CD4-positive, alpha-beta memory T cell (primary cell): Measurements from ENCODE around the gene ULBP3. TPM values are rescaled to one million over a fixed set of nuclear protein-coding genes. Genes with fewer than 3 reads are reported as not detected.

Source experiments
- CTCF ChIA-PET: fragments of 350-600 bp; sonication (Branson Sonifier 250); formaldehyde crosslinking; loops from one replicate; lab custom pipeline; 2021; ENCODE audit warnings: inconsistent platforms; ENCODE audit not compliant: partially characterized antibody; lab: Charles Lee
- POLR2A ChIA-PET: fragments of 350-600 bp; sonication (Branson Sonifier 250); formaldehyde crosslinking; loops from one replicate; lab custom pipeline; 2021; ENCODE audit not compliant: partially characterized antibody; lab: Charles Lee
- DNase-seq, 5 donors: peaks; one replicate each; pipeline versions ENCODE4 v3.0.0 to v3.0.0-alpha.2; 2020 to 2022; ENCODE audit warnings: mixed read lengths in 1 of 5
- H3K27ac ChIP-seq: one replicate; pipeline ENCODE4 v1.7.0; 2013; ENCODE audit warnings: low read depth, low read length
- H3K27me3 ChIP-seq: 2 replicates; pipeline ENCODE4 v1.7.0; 2013; ENCODE audit warnings: mild to moderate bottlenecking, low read length, moderate library complexity; ENCODE audit not compliant: insufficient read depth
- H3K36me3 ChIP-seq: 2 replicates; pipeline ENCODE4 v1.7.0; 2013; ENCODE audit warnings: mild to moderate bottlenecking, low read length, moderate library complexity; ENCODE audit not compliant: insufficient read depth
- H3K4me1 ChIP-seq: 2 replicates; pipeline ENCODE4 v1.7.0; 2013; ENCODE audit warnings: mild to moderate bottlenecking, low read length, moderate library complexity; ENCODE audit not compliant: insufficient read depth
- H3K4me3 ChIP-seq, 2 donors: one replicate each; pipeline ENCODE4 v1.7.0; 2013; ENCODE audit warnings: low read length in 2 of 2, mild to moderate bottlenecking in 1 of 2
- H3K9me3 ChIP-seq, 2 donors: one replicate each; pipeline ENCODE4 v1.7.0; 2013; ENCODE audit warnings: low read length in 2 of 2, control low read depth in 1 of 2; ENCODE audit not compliant: control insufficient read depth in 1 of 2
- H3K27ac Mint-ChIP-seq, 7 donors: one replicate each; pipeline ENCODE4 v1.8.0; 2020 to 2021; ENCODE audit warnings: mixed read lengths in 7 of 7, mild to moderate bottlenecking in 6 of 7, inconsistent platforms in 3 of 7, moderate library complexity in 3 of 7
- H3K27me3 Mint-ChIP-seq, 2 donors: one replicate each; pipeline ENCODE4 v1.8.0; 2020 to 2021; ENCODE audit warnings: mixed read lengths in 2 of 2
- H3K36me3 Mint-ChIP-seq, 2 donors: one replicate each; pipeline ENCODE4 v1.8.0; 2020 to 2021; ENCODE audit warnings: mixed read lengths in 2 of 2, inconsistent platforms in 1 of 2, mild to moderate bottlenecking in 1 of 2
- H3K4me1 Mint-ChIP-seq, 4 donors: one replicate each; pipeline ENCODE4 v1.8.0; 2020 to 2021; ENCODE audit warnings: mixed read lengths in 4 of 4, mild to moderate bottlenecking in 1 of 4
- H3K4me3 Mint-ChIP-seq, 8 donors: one replicate each; pipeline ENCODE4 v1.8.0; 2020 to 2021; ENCODE audit warnings: mixed read lengths in 8 of 8, mild to moderate bottlenecking in 7 of 8, moderate library complexity in 6 of 8, inconsistent platforms in 3 of 8
- H3K9me3 Mint-ChIP-seq, 8 donors: one replicate each; pipeline ENCODE4 v1.8.0; 2020 to 2021; ENCODE audit warnings: mixed read lengths in 8 of 8, mild to moderate bottlenecking in 5 of 8, inconsistent platforms in 3 of 8, moderate library complexity in 1 of 8
- intact Hi-C: fragments of 100-400 bp; cut with micrococcal nuclease; formaldehyde crosslinking; loops from one replicate; pipeline ENCODE4 v1.15.1; 2023
- polyA plus RNA-seq, 2 donors: library from polyadenylated mRNA; unstranded; fragments of 300-500 nt; fragmentation: Illumina TruSeq; gene quantifications; one replicate each; pipeline ENCODE4 v1.2.3, GENCODE V29; 2021
- total RNA-seq, 2 experiments: library from RNA; stranded (reverse); gene quantifications; one replicate each; pipeline ENCODE4 v1.2.3, GENCODE V29; 2021

Gene ULBP3
- total and polyA plus RNA-seq, 4 experiments from 2014 or later, result 0.42 to 0.96 (median 0.48) TPM; not detected in 1

DNA sequence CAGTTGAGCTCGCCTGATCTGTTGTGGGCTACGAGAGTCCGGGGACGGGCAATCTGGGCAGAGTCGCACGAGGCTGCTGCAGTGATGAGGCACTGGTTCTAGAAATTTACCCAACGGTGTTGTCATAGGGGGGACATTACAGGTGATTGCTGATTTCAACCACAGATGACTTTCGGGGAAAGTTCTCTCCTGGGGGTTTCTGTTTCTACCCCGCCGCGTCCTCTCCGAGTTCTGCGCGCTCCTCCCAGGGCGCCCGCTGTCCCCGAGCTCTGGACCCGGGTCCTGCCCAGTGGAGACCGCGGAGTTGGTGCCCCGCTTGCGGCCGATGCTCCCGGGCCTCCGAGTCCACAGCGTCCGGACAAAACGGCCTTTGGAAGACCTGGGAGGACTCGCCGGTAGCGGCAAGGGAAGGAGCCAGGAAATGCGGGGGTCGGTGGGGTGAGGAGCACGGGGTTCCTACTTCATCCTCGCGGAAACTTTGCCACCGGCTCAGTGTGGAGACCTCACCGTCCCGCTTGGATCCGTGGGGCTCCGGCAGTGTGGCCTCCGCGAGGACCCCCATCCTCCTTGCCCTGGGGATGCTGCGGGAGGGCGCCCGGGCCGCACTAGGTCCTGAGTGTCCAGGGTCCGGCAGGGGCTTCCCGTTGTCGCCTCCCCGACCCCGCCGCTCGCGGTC lies 31.3 kb downstream of the ULBP3 start:
- DNase-seq, result no peak
- Histone ChIP-seq H3K36me3 (no peaks in the 10 kb centered on the region), H3K4me3 (peak overlapping the region in 1 of 2 donors; percentile 17), H3K4me1 (peaks cover 16% of the 10 kb centered on the region), H3K9me3 (no peaks in the 10 kb centered on the region), H3K27ac (no peak overlapping the region), H3K27me3 (peaks cover 42% of the 10 kb centered on the region)
- intact Hi-C loops, result no loop called here
- H3K27ac Mint-ChIP-seq, result no peak overlapping the region
- ChIA-PET POLR2A (no interaction called here), CTCF (no interaction called here)
- peaks cover 9 to 19% (median 14%) of the 10 kb centered on the region in 4 donors for H3K4me1 Mint-ChIP-seq
- H3K27me3 Mint-ChIP-seq, result peaks cover 52 to 69% of the 10 kb centered on the region in 2 donors
- H3K9me3 Mint-ChIP-seq, result peaks cover 0 to 3% (median 0%) of the 10 kb centered on the region in 8 donors
- H3K36me3 Mint-ChIP-seq, result no peaks in the 10 kb centered on the region
- H3K4me3 Mint-ChIP-seq, result peak overlapping the region in 7 of 8 donors; percentile 63 to 85 (median 79)

DNA sequence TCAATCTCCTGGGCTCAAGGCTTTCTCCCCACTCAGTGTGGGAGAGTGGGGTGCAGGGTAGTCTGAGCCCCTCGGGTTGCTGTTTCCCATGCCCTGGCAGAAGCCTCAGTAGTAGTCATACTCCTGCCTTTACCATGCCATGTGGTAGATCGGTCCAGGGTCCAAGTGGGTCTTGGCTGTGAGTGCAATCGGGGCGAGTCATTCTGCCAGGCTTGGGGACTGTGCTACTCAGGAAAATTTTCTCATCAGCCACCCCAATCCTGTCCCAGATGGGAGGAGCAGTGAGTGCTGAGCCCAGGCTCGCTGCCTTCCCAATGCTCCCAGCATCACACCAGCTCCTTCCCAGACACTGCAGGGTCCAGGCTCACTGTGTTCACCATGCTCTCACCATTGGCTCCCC lies 32.8 kb downstream of the ULBP3 start:
- Mint-ChIP-seq H3K27me3 (peaks cover 43 to 54% of the 10 kb centered on the region in 2 donors), H3K36me3 (no peaks in the 10 kb centered on the region), H3K27ac (no peak overlapping the region), H3K9me3 (peaks cover 0 to 3% (median 0%) of the 10 kb centered on the region in 8 donors), H3K4me1 (peaks cover 9 to 19% (median 14%) of the 10 kb centered on the region in 4 donors), H3K4me3 (no peak overlapping the region)
- CTCF ChIA-PET, result no interaction called here
- Histone ChIP-seq H3K4me1 (peaks cover 16% of the 10 kb centered on the region), H3K27ac (no peak overlapping the region), H3K27me3 (peaks cover 38% of the 10 kb centered on the region), H3K4me3 (no peak overlapping the region), H3K36me3 (no peaks in the 10 kb centered on the region), H3K9me3 (no peaks in the 10 kb centered on the region)
- POLR2A ChIA-PET, result no interaction called here
- intact Hi-C loops, result no loop called here
- no peak for DNase-seq

DNA sequence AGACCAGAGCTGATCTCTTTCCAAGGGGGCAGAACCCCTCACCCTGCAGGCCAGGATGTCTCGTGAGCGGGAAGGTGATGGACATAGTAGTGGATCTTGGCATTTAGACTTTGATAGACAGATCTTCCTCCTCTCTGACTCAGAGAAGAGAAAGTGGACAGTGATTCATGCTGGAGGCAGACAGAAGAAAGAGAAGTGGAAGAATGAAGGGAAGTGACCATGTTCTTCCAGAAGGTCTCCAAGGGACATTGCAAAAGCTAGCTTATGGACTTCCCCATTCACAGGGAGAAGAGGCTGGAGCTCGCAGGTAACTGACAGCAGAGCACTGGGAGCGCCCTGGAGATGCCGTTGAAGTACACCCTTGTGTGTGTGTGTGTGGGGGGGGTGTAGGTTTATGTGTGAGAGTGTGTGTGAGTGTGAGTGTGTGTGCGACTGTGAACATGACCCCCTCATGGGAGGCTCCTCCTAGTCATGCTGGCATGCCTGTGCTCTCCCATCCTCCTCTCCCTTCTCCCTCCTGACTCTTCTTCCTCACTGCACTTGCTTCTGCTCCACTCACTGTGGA lies 35.6 kb downstream of the ULBP3 start:
- no peak for DNase-seq
- H3K36me3 ChIP-seq, result no peaks in the 10 kb centered on the region
- no peak overlapping the region for H3K27ac ChIP-seq
- H3K4me3 ChIP-seq, result no peak overlapping the region
- peaks cover 22 to 36% of the 10 kb centered on the region in 2 donors for H3K27me3 Mint-ChIP-seq
- H3K27me3 ChIP-seq, result peaks cover 29% of the 10 kb centered on the region
- H3K4me3 Mint-ChIP-seq, result no peak overlapping the region
- ChIA-PET CTCF (interaction anchor here (1.1 kb wide), 1 partner anchor 21 kb away, joined by 4 read pairs; no protein-coding TSS in a partner anchor), POLR2A (no interaction called here)
- intact Hi-C loops, result no loop called here
- H3K36me3 Mint-ChIP-seq, result no peaks in the 10 kb centered on the region
- no peaks in the 10 kb centered on the region for H3K9me3 ChIP-seq
- H3K4me1 Mint-ChIP-seq, result peaks cover 6 to 13% (median 9%) of the 10 kb centered on the region in 4 donors
- H3K27ac Mint-ChIP-seq, result no peak overlapping the region
- H3K9me3 Mint-ChIP-seq, result no peaks in the 10 kb centered on the region
- peaks cover 14% of the 10 kb centered on the region for H3K4me1 ChIP-seq

DNA sequence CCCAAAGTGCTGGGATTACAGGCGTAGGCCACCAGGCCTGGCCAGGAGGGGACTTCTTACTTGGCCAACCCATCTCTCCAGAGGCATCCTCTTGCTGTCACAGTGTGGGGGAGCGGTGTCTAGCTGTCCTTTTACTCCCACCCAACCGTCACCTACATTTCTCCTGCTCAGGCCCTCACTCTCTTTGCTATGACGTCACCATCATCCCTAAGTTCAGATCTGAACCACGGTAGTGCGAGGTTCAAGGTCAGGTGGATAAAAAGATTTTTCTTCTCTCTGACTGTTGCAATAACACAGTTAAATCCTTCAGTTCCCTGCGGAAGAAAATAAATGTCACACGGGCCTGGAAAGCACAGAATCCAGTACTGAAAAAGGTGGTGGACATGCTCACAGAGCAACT lies 36.3 kb downstream of the ULBP3 start:
- H3K4me1 ChIP-seq, result peaks cover 7% of the 10 kb centered on the region
- H3K27ac ChIP-seq, result no peak overlapping the region
- POLR2A ChIA-PET, result no interaction called here
- no peak overlapping the region for H3K27ac Mint-ChIP-seq
- H3K36me3 ChIP-seq, result no peaks in the 10 kb centered on the region
- H3K9me3 ChIP-seq, result no peaks in the 10 kb centered on the region
- H3K27me3 Mint-ChIP-seq, result peaks cover 24 to 41% of the 10 kb centered on the region in 2 donors
- no peaks in the 10 kb centered on the region for H3K9me3 Mint-ChIP-seq
- peaks cover 6 to 9% (median 8%) of the 10 kb centered on the region in 4 donors for H3K4me1 Mint-ChIP-seq
- H3K27me3 ChIP-seq, result peaks cover 29% of the 10 kb centered on the region
- DNase-seq, result no peak
- no peak overlapping the region for H3K4me3 ChIP-seq
- intact Hi-C loops, result no loop called here
- no peaks in the 10 kb centered on the region for H3K36me3 Mint-ChIP-seq
- CTCF ChIA-PET, result interaction anchor here (1.1 kb wide), 1 partner anchor 22 kb away, joined by 4 read pairs; no protein-coding TSS in a partner anchor
- H3K4me3 Mint-ChIP-seq, result no peak overlapping the region

DNA sequence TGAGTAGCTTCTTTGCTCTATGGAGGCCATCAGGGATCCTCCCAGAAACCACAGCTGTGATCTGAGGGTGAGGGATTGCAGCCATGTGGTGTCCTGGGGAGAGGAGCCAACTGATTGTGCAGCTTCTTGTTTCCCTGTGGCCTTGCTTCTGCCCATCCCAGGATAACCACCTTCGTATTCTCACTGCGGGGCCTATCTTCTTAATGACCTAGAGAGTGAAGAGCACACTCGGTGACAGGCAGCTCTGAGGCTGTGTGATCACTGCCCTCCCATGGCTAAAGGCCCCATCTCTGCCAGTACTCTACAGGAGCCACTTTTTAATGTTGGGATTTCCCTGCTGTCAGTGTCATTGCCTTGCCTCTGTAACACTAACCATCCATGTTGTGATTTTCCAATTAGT lies 38.3 kb downstream of the ULBP3 start:
- Histone ChIP-seq H3K27me3 (peaks cover 19% of the 10 kb centered on the region), H3K4me1 (peaks cover 2% of the 10 kb centered on the region), H3K27ac (no peak overlapping the region), H3K4me3 (no peak overlapping the region), H3K36me3 (no peaks in the 10 kb centered on the region), H3K9me3 (no peaks in the 10 kb centered on the region)
- CTCF ChIA-PET, result no interaction called here
- intact Hi-C loops, result no loop called here
- H3K27me3 Mint-ChIP-seq, result peaks cover 24 to 42% of the 10 kb centered on the region in 2 donors
- no peak overlapping the region for H3K27ac Mint-ChIP-seq
- POLR2A ChIA-PET, result no interaction called here
- no peaks in the 10 kb centered on the region for H3K9me3 Mint-ChIP-seq
- no peaks in the 10 kb centered on the region for H3K36me3 Mint-ChIP-seq
- no peak for DNase-seq
- H3K4me3 Mint-ChIP-seq, result no peak overlapping the region
- peaks cover 0 to 6% (median 3%) of the 10 kb centered on the region in 4 donors for H3K4me1 Mint-ChIP-seq

DNA sequence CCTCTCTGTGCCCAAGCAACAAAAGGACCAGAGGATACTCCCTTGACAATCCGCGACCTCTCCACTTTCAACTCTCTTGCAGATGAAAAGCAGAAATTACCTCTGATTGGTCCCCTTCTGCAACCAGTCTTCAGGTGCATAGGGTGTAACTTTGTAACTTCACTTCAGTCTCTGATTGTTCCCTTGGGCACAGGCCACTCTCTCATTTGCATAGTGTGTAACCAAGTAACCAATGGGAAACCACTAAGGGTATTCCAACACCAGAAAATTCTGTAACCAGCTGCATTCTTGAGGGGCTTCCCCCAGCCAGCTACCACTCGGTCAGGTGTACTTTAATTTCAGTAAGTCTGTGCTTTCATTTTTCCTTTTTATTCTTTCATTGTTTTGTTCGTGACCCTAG lies 39.2 kb downstream of the ULBP3 start:
- Mint-ChIP-seq H3K27ac (no peak overlapping the region), H3K4me1 (peaks cover 4 to 14% (median 8%) of the 10 kb centered on the region in 4 donors), H3K36me3 (no peaks in the 10 kb centered on the region), H3K9me3 (no peaks in the 10 kb centered on the region), H3K4me3 (no peak overlapping the region), H3K27me3 (peaks cover 25 to 43% of the 10 kb centered on the region in 2 donors)
- intact Hi-C loops, result no loop called here
- CTCF ChIA-PET, result no interaction called here
- H3K9me3 ChIP-seq, result no peaks in the 10 kb centered on the region
- no peak overlapping the region for H3K27ac ChIP-seq
- peaks cover 20% of the 10 kb centered on the region for H3K27me3 ChIP-seq
- H3K4me1 ChIP-seq, result peaks cover 7% of the 10 kb centered on the region
- DNase-seq, result no peak
- POLR2A ChIA-PET, result no interaction called here
- H3K4me3 ChIP-seq, result no peak overlapping the region
- no peaks in the 10 kb centered on the region for H3K36me3 ChIP-seq

DNA sequence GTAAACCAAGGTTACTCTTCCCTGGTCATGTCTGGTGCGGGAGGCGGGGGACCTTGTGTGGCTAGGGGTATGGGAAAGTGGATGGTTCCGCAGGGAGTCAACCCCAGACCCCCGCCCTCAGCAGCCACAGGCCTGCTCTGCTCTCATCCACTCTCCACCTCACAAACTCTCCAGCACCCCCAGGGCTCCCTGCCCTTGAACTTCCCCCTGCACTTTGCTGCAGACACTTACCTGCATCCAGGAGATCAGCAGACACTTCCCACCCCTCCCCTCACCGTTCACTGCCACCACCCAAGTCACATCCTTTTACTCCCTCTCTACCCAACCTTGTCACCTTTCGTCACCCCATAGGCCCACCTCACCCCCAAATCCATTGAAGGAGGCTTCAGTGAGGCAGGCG lies 39.6 kb downstream of the ULBP3 start:
- Mint-ChIP-seq H3K4me1 (peaks cover 4 to 17% (median 8%) of the 10 kb centered on the region in 4 donors), H3K9me3 (no peaks in the 10 kb centered on the region), H3K27ac (no peak overlapping the region), H3K36me3 (no peaks in the 10 kb centered on the region), H3K27me3 (peaks cover 24 to 45% of the 10 kb centered on the region in 2 donors), H3K4me3 (no peak overlapping the region)
- intact Hi-C loops, result no loop called here
- no peak for DNase-seq
- H3K4me1 ChIP-seq, result peaks cover 7% of the 10 kb centered on the region
- CTCF ChIA-PET, result no interaction called here
- POLR2A ChIA-PET, result no interaction called here
- no peak overlapping the region for H3K27ac ChIP-seq
- H3K36me3 ChIP-seq, result no peaks in the 10 kb centered on the region
- H3K27me3 ChIP-seq, result peaks cover 20% of the 10 kb centered on the region
- no peaks in the 10 kb centered on the region for H3K9me3 ChIP-seq
- no peak overlapping the region for H3K4me3 ChIP-seq
